T-helper 2 cell treated with Interferon-gamma antibody and Interleukin-4, amounts not matched to agents 5 μg/mL and 100 μg/mL, for 36 hours (primary cell): ENCODE results near the gene GRM5.
"Not testable (repeated sequence)": the region's sequence is repeated elsewhere in the genome, so short reads cannot be mapped to it uniquely, and the experiment has no call there.

Source experiments
- DNase-seq: peaks from one replicate; pipeline ENCODE4 v3.0.0; 2021; ENCODE audit warnings: low spot score
- H3K27ac Mint-ChIP-seq: one replicate; pipeline ENCODE4 v1.8.0; 2021; ENCODE audit warnings: mild to moderate bottlenecking, mixed read lengths
- H3K27me3 Mint-ChIP-seq: one replicate; pipeline ENCODE4 v1.8.0; 2021; ENCODE audit warnings: low read depth, mixed read lengths
- H3K36me3 Mint-ChIP-seq: one replicate; pipeline ENCODE4 v1.8.0; 2021; ENCODE audit warnings: low read depth, mixed read lengths
- H3K4me1 Mint-ChIP-seq: one replicate; pipeline ENCODE4 v1.8.0; 2021; ENCODE audit warnings: low read depth, mixed read lengths
- H3K4me3 Mint-ChIP-seq: one replicate; pipeline ENCODE4 v1.8.0; 2022; ENCODE audit warnings: mild to moderate bottlenecking, moderate library complexity, mixed read lengths
- H3K9me3 Mint-ChIP-seq: one replicate; pipeline ENCODE4 v1.8.0; 2021; ENCODE audit warnings: mixed read lengths

Gene GRM5

GRCh38 chr11:88474655-88475054 lies 591.1 kb downstream of the GRM5 start:
- no peaks in the 10 kb centered on the region for H3K9me3 Mint-ChIP-seq
- DNase-seq: no peak
- peaks cover 2% of the 10 kb centered on the region for H3K4me1 Mint-ChIP-seq
- H3K36me3 Mint-ChIP-seq: no peaks in the 10 kb centered on the region
- no peak overlapping the region for H3K27ac Mint-ChIP-seq
- H3K27me3 Mint-ChIP-seq: peaks cover 27% of the 10 kb centered on the region
- H3K4me3 Mint-ChIP-seq: no peak overlapping the region

GRCh38 chr11:88469561-88470225 lies 596.1 kb downstream of the GRM5 start:
- Mint-ChIP-seq H3K36me3 (no peaks in the 10 kb centered on the region), H3K27ac (no peak overlapping the region), H3K4me1 (no peaks in the 10 kb centered on the region)

GRCh38 chr11:88464528-88464927 lies 601.3 kb downstream of the GRM5 start:
- H3K4me1 Mint-ChIP-seq: no peaks in the 10 kb centered on the region
- H3K4me3 Mint-ChIP-seq: no peak overlapping the region
- DNase-seq: no peak
- peaks cover 6% of the 10 kb centered on the region for H3K9me3 Mint-ChIP-seq
- H3K27ac Mint-ChIP-seq: no peak overlapping the region
- no peaks in the 10 kb centered on the region for H3K36me3 Mint-ChIP-seq
- H3K27me3 Mint-ChIP-seq: peaks cover 30% of the 10 kb centered on the region

More at GRCh38 chr11:88469561-88470225, 596.1 kb downstream of the GRM5 start:
- Mint-ChIP-seq H3K9me3 (no peaks in the 10 kb centered on the region), H3K27me3 (peaks cover 34% of the 10 kb centered on the region), H3K4me3 (no peak overlapping the region)
- DNase-seq: no peak

- Mint-ChIP-seq H3K27me3 (peaks cover 32% of the 10 kb centered on the region), H3K9me3 (peaks cover 11% of the 10 kb centered on the region)
- H3K36me3 Mint-ChIP-seq, DNase-seq, H3K27ac Mint-ChIP-seq, H3K4me1 Mint-ChIP-seq, H3K4me3 Mint-ChIP-seq: not testable (repeated sequence)
Observed at GRCh38 chr11:88463301-88463700, 602.5 kb downstream of the GRM5 start.

GRCh38 chr11:88458047-88458446 lies 607.7 kb downstream of the GRM5 start:
- H3K4me3 Mint-ChIP-seq, H3K27ac Mint-ChIP-seq, H3K36me3 Mint-ChIP-seq, DNase-seq, H3K4me1 Mint-ChIP-seq: not testable (repeated sequence)
- peaks cover 12% of the 10 kb centered on the region for H3K9me3 Mint-ChIP-seq
- H3K27me3 Mint-ChIP-seq: peaks cover 32% of the 10 kb centered on the region

GRCh38 chr11:88455974-88456373 lies 609.8 kb downstream of the GRM5 start:
- Mint-ChIP-seq H3K27me3 (peaks cover 33% of the 10 kb centered on the region), H3K36me3 (no peaks in the 10 kb centered on the region), H3K4me1 (peaks cover 3% of the 10 kb centered on the region), H3K27ac (no peak overlapping the region), H3K4me3 (no peak overlapping the region), H3K9me3 (peaks cover 12% of the 10 kb centered on the region)
- no peak for DNase-seq

GRCh38 chr11:88454881-88455280 lies 610.9 kb downstream of the GRM5 start:
- Mint-ChIP-seq H3K27me3 (peaks cover 28% of the 10 kb centered on the region), H3K36me3 (no peaks in the 10 kb centered on the region), H3K4me3 (no peak overlapping the region), H3K4me1 (peaks cover 3% of the 10 kb centered on the region), H3K27ac (no peak overlapping the region), H3K9me3 (peaks cover 7% of the 10 kb centered on the region)
- no peak for DNase-seq
